ENCODE results near the gene BIK. TPM values are rescaled to one million over a fixed set of nuclear protein-coding genes. Genes with fewer than 3 reads are reported as not detected.
A peak's percentile ranks its signal among the peaks of the same experiment; 100 is the strongest.

Gene BIK
- total and polyA plus RNA-seq, 4 donors: 2.7 to 7.6 (median 4.6) TPM

DNA sequence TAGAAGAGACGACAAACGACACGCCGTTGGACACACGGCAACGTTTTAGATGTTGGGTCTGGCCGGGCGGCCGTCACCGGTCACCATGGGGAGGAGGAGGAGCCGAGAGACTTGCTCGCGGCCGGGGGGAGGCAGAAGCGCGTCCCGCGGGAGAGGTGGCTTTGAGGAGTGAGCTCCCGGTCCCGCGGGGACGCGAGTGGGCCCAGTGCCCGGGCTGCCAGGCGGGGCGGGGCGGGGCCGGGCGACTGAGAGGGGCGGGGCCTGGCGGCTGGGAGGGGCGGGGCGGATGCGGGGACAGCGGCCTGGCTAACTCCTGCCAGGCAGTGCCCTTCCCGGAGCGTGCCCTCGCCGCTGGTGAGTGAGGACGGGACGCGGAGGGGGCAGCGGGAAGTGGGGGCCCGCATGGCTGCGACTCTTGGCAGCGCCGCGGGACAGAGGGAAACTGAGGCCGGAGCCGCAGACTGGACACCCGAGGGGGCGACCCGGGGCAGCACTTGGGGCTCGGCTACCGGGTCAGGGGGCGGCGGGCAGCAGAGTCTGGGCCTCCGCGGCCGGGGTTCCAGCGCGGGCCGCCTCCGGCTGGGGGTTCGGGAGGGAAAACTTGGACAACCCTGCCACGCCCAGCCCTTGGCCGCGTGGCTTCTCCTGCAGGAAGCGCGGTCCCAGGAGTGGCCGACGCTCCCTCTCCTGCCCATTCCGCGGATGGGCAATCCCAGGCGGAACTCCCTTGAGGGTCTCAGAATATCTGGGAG, 40.9 kb downstream of the BIK start, which contains the start of gene TSPO:
Gene TSPO (plus strand): TSS at position 309 of the 752 bp plus-strand sequence. CDS start 7,680 bp downstream, outside the sequence.
- H3K27me3 ChIP-seq (ENCODE audit: control insufficient read depth in 3 of 3, insufficient read depth in 3 of 3, low read length in 2 of 3): no peaks in the 10 kb centered on the region
- WGBS, 2 donors: 1% methylated on average over 56 to 75 of the region's 75 CpGs
- DNase-seq: peak; percentile 49 to 70 (median 68)
- TF ChIP-seq, protein P1, sequence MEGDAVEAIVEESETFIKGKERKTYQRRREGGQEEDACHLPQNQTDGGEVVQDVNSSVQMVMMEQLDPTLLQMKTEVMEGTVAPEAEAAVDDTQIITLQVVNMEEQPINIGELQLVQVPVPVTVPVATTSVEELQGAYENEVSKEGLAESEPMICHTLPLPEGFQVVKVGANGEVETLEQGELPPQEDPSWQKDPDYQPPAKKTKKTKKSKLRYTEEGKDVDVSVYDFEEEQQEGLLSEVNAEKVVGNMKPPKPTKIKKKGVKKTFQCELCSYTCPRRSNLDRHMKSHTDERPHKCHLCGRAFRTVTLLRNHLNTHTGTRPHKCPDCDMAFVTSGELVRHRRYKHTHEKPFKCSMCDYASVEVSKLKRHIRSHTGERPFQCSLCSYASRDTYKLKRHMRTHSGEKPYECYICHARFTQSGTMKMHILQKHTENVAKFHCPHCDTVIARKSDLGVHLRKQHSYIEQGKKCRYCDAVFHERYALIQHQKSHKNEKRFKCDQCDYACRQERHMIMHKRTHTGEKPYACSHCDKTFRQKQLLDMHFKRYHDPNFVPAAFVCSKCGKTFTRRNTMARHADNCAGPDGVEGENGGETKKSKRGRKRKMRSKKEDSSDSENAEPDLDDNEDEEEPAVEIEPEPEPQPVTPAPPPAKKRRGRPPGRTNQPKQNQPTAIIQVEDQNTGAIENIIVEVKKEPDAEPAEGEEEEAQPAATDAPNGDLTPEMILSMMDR (IDR thresholded peaks at IDR 0.05; ENCODE audit: control extremely low read depth, extremely low read depth): no peak
- no peaks in the 10 kb centered on the region for H3K9me3 ChIP-seq (ENCODE audit: control insufficient read depth in 4 of 4, insufficient read depth in 3 of 4, low read length in 3 of 4)
- H3K27ac ChIP-seq (ENCODE audit: low read depth in 1 of 2, low read length in 1 of 2): peak within 1 kb of the TSS; percentile 69 to 96
- ATAC-seq (ENCODE audit: insufficient read depth, low FRiP score): peak; percentile 82
- peaks cover 0 to 14% (median 12%) of the 10 kb centered on the region in 5 donors for H3K4me1 ChIP-seq (ENCODE audit: control insufficient read depth in 5 of 5, insufficient read depth in 5 of 5, low read length in 5 of 5)
- H3K4me3 ChIP-seq: peak within 1 kb of the TSS; percentile 76
- peak within 1 kb of the TSS in 1 of 2 donors; percentile 47 for H3K9ac ChIP-seq (ENCODE audit: insufficient read depth in 1 of 2, low read length in 2 of 2)
- peaks cover 0 to 5% (median 0%) of the 10 kb centered on the region in 4 donors for H3K36me3 ChIP-seq (ENCODE audit: control insufficient read depth in 4 of 4, insufficient read depth in 4 of 4, low read length in 4 of 4)

DNA sequence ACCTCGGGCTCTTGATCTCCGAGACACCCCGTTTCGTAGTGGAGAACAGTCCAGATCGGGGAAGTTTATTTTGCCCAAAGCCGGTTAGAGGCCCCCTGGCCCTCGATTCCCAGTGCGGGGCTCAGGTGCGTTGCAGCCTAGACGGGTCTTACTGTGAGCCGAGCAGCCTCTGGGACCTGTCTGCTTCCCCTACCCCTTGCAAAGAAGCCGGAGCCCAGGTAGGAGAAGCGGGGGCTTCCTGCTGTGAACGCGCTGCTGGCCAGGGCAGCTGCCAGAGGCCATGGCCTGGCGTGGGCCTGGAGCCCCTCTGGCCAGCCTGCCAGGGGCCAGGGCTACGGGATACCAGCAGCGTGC, 41.4 kb downstream of the BIK start:
- 5 to 9% methylated on average over 18 of the region's 18 CpGs for WGBS, 2 donors
- TF ChIP-seq, protein P1 (IDR thresholded peaks at IDR 0.05; ENCODE audit: control extremely low read depth, extremely low read depth): no peak
- peak overlapping the region; percentile 76 for H3K4me3 ChIP-seq
- no peaks in the 10 kb centered on the region for H3K27me3 ChIP-seq (ENCODE audit: control insufficient read depth in 3 of 3, insufficient read depth in 3 of 3, low read length in 2 of 3)
- ATAC-seq (ENCODE audit: insufficient read depth, low FRiP score): no peak
- peak overlapping the region; percentile 69 to 96 for H3K27ac ChIP-seq (ENCODE audit: low read depth in 1 of 2, low read length in 1 of 2)
- H3K9me3 ChIP-seq (ENCODE audit: control insufficient read depth in 4 of 4, insufficient read depth in 3 of 4, low read length in 3 of 4): no peaks in the 10 kb centered on the region
- H3K4me1 ChIP-seq (ENCODE audit: control insufficient read depth in 5 of 5, insufficient read depth in 5 of 5, low read length in 5 of 5): peaks cover 0 to 17% (median 12%) of the 10 kb centered on the region in 5 donors
- no peak for DNase-seq
- peaks cover 0 to 6% (median 0%) of the 10 kb centered on the region in 4 donors for H3K36me3 ChIP-seq (ENCODE audit: control insufficient read depth in 4 of 4, insufficient read depth in 4 of 4, low read length in 4 of 4)
- peak overlapping the region in 1 of 2 donors; percentile 42 for H3K9ac ChIP-seq (ENCODE audit: insufficient read depth in 1 of 2, low read length in 2 of 2)

DNA sequence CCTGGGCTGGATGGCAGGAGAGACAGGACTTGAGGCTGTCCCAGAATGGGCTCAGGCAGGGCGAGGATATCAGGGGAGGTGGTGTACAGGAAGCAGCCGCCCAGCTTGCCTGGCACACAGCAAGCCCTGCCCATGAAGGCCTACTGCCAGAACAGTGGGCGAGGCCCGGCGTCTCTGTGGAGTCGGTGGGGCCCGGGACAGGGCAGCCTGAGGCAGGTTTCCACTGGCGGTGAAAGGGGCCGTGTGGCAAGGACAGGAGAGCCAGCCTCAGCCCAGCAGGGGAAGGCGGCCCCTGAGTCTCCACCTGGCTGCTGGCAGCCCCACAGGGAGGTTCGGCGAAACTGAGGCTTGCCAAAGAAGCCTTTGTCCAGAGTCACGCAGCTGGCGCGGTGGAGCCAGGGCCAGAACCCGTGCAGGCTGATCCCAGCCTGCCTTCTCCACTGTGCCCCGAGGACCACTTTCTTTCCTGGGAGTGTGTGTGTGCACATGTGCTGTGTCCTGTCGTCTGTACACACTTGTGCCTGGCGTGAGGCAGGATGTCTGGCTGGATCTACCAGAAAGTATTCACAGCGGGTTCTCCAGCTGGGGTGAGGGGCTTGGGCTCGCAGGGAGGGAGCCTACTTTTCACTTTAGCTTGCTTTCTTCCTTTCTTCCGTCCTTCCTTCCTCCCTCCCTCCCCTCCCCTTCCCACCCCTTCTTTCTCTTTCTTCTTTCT, 42.0 kb downstream of the BIK start:
- ATAC-seq (ENCODE audit: insufficient read depth, low FRiP score) (peak; percentile 84), DNase-seq (peak in 2 of 3 donors; percentile 34 to 55)
- peaks cover 0 to 6% (median 0%) of the 10 kb centered on the region in 4 donors for H3K36me3 ChIP-seq (ENCODE audit: control insufficient read depth in 4 of 4, insufficient read depth in 4 of 4, low read length in 4 of 4)
- 3 to 9% methylated on average over 22 of the region's 22 CpGs for WGBS, 2 donors
- H3K4me1 ChIP-seq (ENCODE audit: control insufficient read depth in 5 of 5, insufficient read depth in 5 of 5, low read length in 5 of 5): peaks cover 0 to 17% (median 12%) of the 10 kb centered on the region in 5 donors
- H3K9me3 ChIP-seq (ENCODE audit: control insufficient read depth in 4 of 4, insufficient read depth in 3 of 4, low read length in 3 of 4): no peaks in the 10 kb centered on the region
- TF ChIP-seq, protein P1 (IDR thresholded peaks at IDR 0.05; ENCODE audit: control extremely low read depth, extremely low read depth): no peak
- H3K9ac ChIP-seq (ENCODE audit: insufficient read depth in 1 of 2, low read length in 2 of 2): no peak overlapping the region
- H3K4me3 ChIP-seq: peak overlapping the region; percentile 76
- no peaks in the 10 kb centered on the region for H3K27me3 ChIP-seq (ENCODE audit: control insufficient read depth in 3 of 3, insufficient read depth in 3 of 3, low read length in 2 of 3)
- peak overlapping the region; percentile 69 to 96 for H3K27ac ChIP-seq (ENCODE audit: low read depth in 1 of 2, low read length in 1 of 2)
